ENCODE results near the gene TM9SF1. TPM values are rescaled to one million over a fixed set of nuclear protein-coding genes. Genes with fewer than 3 reads are reported as not detected.
"Not testable (repeated sequence)": the region's sequence is repeated elsewhere in the genome, so short reads cannot be mapped to it uniquely, and the experiment has no call there.

TM9SF1 gene
- polyA plus RNA-seq, 3 donors = 14.6 to 56.0 (median 51.1) TPM

GRCh38 chr14:24206260-24207103 is 11.2 kb upstream of the TM9SF1 start:
- no peak for TF ChIP-seq CTCF (IDR thresholded peaks at IDR 0.05)
- peaks cover 0 to 16% (median 9%) of the 10 kb centered on the region in 7 donors for H3K9me3 Mint-ChIP-seq
- Histone ChIP-seq H3K4me3 (replicated peaks in 1 of 3; ENCODE audit: low read depth in 2 of 3, low read length in 3 of 3) (no peak overlapping the region), H2AFZ (ENCODE audit: insufficient read depth, low read depth, low read length, poor library complexity, severe bottlenecking) (no peak overlapping the region), H4K20me1 (ENCODE audit: insufficient read depth, low read length) (peaks cover 38% of the 10 kb centered on the region), H3K4me2 (replicated peaks; ENCODE audit: extremely low read depth, low read length, poor library complexity, severe bottlenecking) (no peak overlapping the region), H3K36me3 (replicated peaks in 1 of 2; ENCODE audit: control insufficient read depth in 1 of 2, insufficient read depth in 2 of 2, low read length in 2 of 2) (peaks cover 63 to 94% of the 10 kb centered on the region in 2 donors), H3K4me1 (ENCODE audit: control insufficient read depth in 1 of 2, insufficient read depth in 2 of 2, low read length in 2 of 2) (no peaks in the 10 kb centered on the region), H3K9ac (ENCODE audit: insufficient read depth, low read length, poor library complexity, severe bottlenecking) (no peak overlapping the region), H3K27me3 (ENCODE audit: control insufficient read depth in 2 of 2, insufficient read depth in 2 of 2, low read length in 2 of 2) (no peaks in the 10 kb centered on the region), H3K79me2 (ENCODE audit: insufficient read depth, low read length) (peaks cover 19% of the 10 kb centered on the region), H3K27ac (ENCODE audit: low read depth in 1 of 2, low read length in 2 of 2) (peak overlapping the region in 1 of 2 donors; percentile 31), H3K9me3 (replicated peaks in 1 of 2; ENCODE audit: control insufficient read depth in 1 of 2, insufficient read depth in 1 of 2, low read length in 2 of 2) (peaks cover 0 to 6% of the 10 kb centered on the region in 2 donors)
- no peak for DNase-seq
- peaks cover 80 to 86% of the 10 kb centered on the region in 2 donors for H3K36me3 Mint-ChIP-seq
- WGBS (ENCODE audit: insufficient coverage) = 98% methylated on average over 10 of the region's 11 CpGs
- H3K27me3 Mint-ChIP-seq (ENCODE audit: low read depth in 3 of 3) = no peaks in the 10 kb centered on the region
- intact Hi-C loops (cut with micrococcal nuclease) = no loop called here
- H3K4me1 Mint-ChIP-seq = peaks cover 9% of the 10 kb centered on the region
- peak overlapping the region in 4 of 7 donors; percentile 20 to 72 (median 39) for H3K27ac Mint-ChIP-seq
- H3K4me3 Mint-ChIP-seq = no peak overlapping the region

GRCh38 chr14:24204163-24205146 is 9.2 kb upstream of the TM9SF1 start:
- Histone ChIP-seq H2AFZ (ENCODE audit: insufficient read depth, low read depth, low read length, poor library complexity, severe bottlenecking) (no peak overlapping the region), H3K4me1 (ENCODE audit: control insufficient read depth in 1 of 2, insufficient read depth in 2 of 2, low read length in 2 of 2) (no peaks in the 10 kb centered on the region), H3K27ac (ENCODE audit: low read depth in 1 of 2, low read length in 2 of 2) (no peak overlapping the region), H4K20me1 (ENCODE audit: insufficient read depth, low read length) (peaks cover 38% of the 10 kb centered on the region), H3K4me3 (replicated peaks in 1 of 3; ENCODE audit: low read depth in 2 of 3, low read length in 3 of 3) (no peak overlapping the region), H3K79me2 (ENCODE audit: insufficient read depth, low read length) (peaks cover 10% of the 10 kb centered on the region), H3K27me3 (ENCODE audit: control insufficient read depth in 2 of 2, insufficient read depth in 2 of 2, low read length in 2 of 2) (no peaks in the 10 kb centered on the region), H3K4me2 (replicated peaks; ENCODE audit: extremely low read depth, low read length, poor library complexity, severe bottlenecking) (no peak overlapping the region), H3K9me3 (replicated peaks in 1 of 2; ENCODE audit: control insufficient read depth in 1 of 2, insufficient read depth in 1 of 2, low read length in 2 of 2) (peaks cover 0 to 9% of the 10 kb centered on the region in 2 donors), H3K36me3 (replicated peaks in 1 of 2; ENCODE audit: control insufficient read depth in 1 of 2, insufficient read depth in 2 of 2, low read length in 2 of 2) (peaks cover 46 to 78% of the 10 kb centered on the region in 2 donors), H3K9ac (ENCODE audit: insufficient read depth, low read length, poor library complexity, severe bottlenecking) (no peak overlapping the region)
- WGBS (ENCODE audit: insufficient coverage) = 98% methylated on average over 6 of the region's 7 CpGs
- TF ChIP-seq CTCF (IDR thresholded peaks at IDR 0.05) = no peak
- Mint-ChIP-seq H3K4me3 (no peak overlapping the region), H3K36me3 (peaks cover 69 to 80% of the 10 kb centered on the region in 2 donors), H3K9me3 (peaks cover 2 to 21% (median 12%) of the 10 kb centered on the region in 7 donors), H3K27me3 (ENCODE audit: low read depth in 3 of 3) (no peaks in the 10 kb centered on the region), H3K4me1 (peaks cover 2% of the 10 kb centered on the region), H3K27ac (peak overlapping the region in 1 of 7 donors; percentile 15)
- intact Hi-C loops (cut with micrococcal nuclease) = no loop called here
- no peak for DNase-seq

GRCh38 chr14:24203249-24203886 is 8.1 kb upstream of the TM9SF1 start:
- H3K4me3 Mint-ChIP-seq; DNase-seq; H3K27ac ChIP-seq (ENCODE audit: low read depth in 1 of 2, low read length in 2 of 2); H3K4me3 ChIP-seq (replicated peaks in 1 of 3; ENCODE audit: low read depth in 2 of 3, low read length in 3 of 3); H2AFZ ChIP-seq (ENCODE audit: insufficient read depth, low read depth, low read length, poor library complexity, severe bottlenecking); H3K9me3 ChIP-seq (replicated peaks in 1 of 2; ENCODE audit: control insufficient read depth in 1 of 2, insufficient read depth in 1 of 2, low read length in 2 of 2); H3K4me1 ChIP-seq (ENCODE audit: control insufficient read depth in 1 of 2, insufficient read depth in 2 of 2, low read length in 2 of 2); H3K27me3 Mint-ChIP-seq (ENCODE audit: low read depth in 3 of 3); intact Hi-C loops (cut with micrococcal nuclease); H3K9ac ChIP-seq (ENCODE audit: insufficient read depth, low read length, poor library complexity, severe bottlenecking); H3K4me2 ChIP-seq (replicated peaks; ENCODE audit: extremely low read depth, low read length, poor library complexity, severe bottlenecking); H3K27ac Mint-ChIP-seq; H3K27me3 ChIP-seq (ENCODE audit: control insufficient read depth in 2 of 2, insufficient read depth in 2 of 2, low read length in 2 of 2): not testable (repeated sequence)
- Histone ChIP-seq H3K79me2 (ENCODE audit: insufficient read depth, low read length) (peaks cover 18% of the 10 kb centered on the region), H4K20me1 (ENCODE audit: insufficient read depth, low read length) (peaks cover 34% of the 10 kb centered on the region), H3K36me3 (replicated peaks in 1 of 2; ENCODE audit: control insufficient read depth in 1 of 2, insufficient read depth in 2 of 2, low read length in 2 of 2) (peaks cover 39 to 67% of the 10 kb centered on the region in 2 donors)
- Mint-ChIP-seq H3K9me3 (peaks cover 6 to 23% (median 15%) of the 10 kb centered on the region in 7 donors), H3K36me3 (peaks cover 71 to 84% of the 10 kb centered on the region in 2 donors), H3K4me1 (peaks cover 10% of the 10 kb centered on the region)
- 100% methylated on average over 2 of the region's 16 CpGs for WGBS (ENCODE audit: insufficient coverage)

Data from CD14-positive monocyte (primary cell).